ENCODE results near the gene SNTG2.

SNTG2 gene

DNA sequence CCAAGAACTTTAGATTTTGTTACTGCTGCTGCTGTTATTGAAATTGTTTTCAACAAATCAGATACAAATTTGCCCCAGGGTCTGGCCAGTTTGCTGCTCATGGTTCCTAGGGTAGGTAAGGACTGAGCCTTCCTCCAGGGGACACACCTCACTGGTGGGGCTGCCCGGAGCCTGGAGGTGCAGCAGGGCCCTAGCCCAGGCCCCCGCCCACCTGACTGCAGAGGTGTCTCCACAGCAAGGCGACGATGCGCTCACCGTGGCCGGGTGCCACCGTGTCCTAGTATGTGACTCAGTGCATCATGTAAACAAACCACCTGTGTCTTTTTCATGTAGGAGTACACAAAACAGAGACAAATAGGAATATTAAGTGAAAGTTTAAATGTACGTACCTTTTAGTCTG, 309.1 kb downstream of the SNTG2 start:
- in situ Hi-C loops (cut with MboI; ENCODE audit: low sequenced_read_pairs): no loop called here

GRCh38 chr2:1262609-1263008, 312.0 kb downstream of the SNTG2 start:
- in situ Hi-C loops (cut with MboI; ENCODE audit: low sequenced_read_pairs): no loop called here

GRCh38 chr2:1265454-1265853, 314.8 kb downstream of the SNTG2 start:
- in situ Hi-C loops (cut with MboI; ENCODE audit: low sequenced_read_pairs): no loop called here

- in situ Hi-C loops (cut with MboI; ENCODE audit: low sequenced_read_pairs): no loop called here
Observed at GRCh38 chr2:1266351-1266750, 315.7 kb downstream of the SNTG2 start.

GRCh38 chr2:1268034-1268433, 317.4 kb downstream of the SNTG2 start:
- in situ Hi-C loops (cut with MboI; ENCODE audit: low sequenced_read_pairs): no loop called here

- in situ Hi-C loops (cut with MboI; ENCODE audit: low sequenced_read_pairs): no loop called here
Observed at GRCh38 chr2:1269812-1270211, 319.2 kb downstream of the SNTG2 start.

DNA sequence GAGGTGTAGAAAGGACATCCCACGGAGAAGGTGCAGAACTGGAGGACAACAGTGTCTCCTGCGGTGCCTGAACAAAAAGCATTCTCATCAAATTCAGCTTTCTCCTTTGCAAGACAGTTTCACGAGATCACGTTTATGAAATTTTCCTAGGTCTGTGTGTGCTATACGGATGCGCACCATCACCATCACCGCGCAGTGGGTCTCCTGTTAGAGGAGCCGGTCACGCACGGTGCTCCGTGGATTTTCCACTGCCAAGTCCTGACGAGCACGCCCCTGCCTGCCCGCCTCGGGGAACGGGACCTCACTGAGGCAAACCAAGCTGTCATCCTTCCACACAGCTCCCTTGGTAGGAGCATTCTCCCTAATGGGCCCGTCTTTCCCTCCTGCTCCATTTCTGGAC, 322.2 kb downstream of the SNTG2 start:
- in situ Hi-C loops (cut with MboI; ENCODE audit: low sequenced_read_pairs): no loop called here

DNA sequence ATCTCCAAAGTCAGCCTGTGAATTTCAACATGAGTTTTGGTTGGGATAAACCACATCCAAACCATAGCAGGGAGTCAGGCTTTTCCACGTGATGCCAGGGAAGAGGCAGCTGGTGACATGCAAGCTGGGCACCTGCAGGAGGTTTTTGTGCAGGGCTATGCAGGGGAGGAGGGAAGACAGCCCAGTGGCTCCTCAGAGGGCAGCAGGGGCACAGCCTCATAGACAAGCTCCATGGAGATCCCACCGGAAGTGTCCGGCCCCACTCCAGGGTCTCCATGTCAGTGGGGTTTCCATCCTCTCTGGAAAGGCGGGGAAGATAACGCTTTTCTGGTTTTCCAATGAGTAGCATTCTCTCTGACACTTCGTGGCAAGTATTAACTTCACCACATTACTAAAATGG, 327.0 kb downstream of the SNTG2 start:
- in situ Hi-C loops (cut with MboI; ENCODE audit: low sequenced_read_pairs): no loop called here

DNA sequence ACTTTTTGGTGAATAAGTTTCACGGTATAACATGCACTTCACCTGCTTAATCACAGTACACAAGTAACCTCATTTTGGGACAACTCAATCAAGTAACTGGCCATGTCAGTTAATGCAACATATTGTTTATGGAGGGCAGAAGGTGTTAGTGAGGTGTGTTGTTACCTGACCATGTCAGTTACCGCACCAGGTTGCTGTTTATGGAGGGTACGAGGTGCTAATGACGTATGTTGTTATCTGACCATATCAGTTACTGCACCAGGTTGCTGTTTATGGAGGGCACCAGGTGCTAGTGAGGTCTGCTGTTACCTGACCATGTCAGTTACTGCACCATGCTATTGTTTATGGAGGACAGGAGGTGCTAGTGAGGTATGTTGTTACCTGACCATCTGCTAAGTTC, 327.5 kb downstream of the SNTG2 start:
- in situ Hi-C loops (cut with MboI; ENCODE audit: low sequenced_read_pairs): no loop called here

- in situ Hi-C loops (cut with MboI; ENCODE audit: low sequenced_read_pairs): no loop called here
Observed at GRCh38 chr2:1278861-1279260, 328.2 kb downstream of the SNTG2 start.

GRCh38 chr2:1282552-1282951, 331.9 kb downstream of the SNTG2 start:
- in situ Hi-C loops (cut with MboI; ENCODE audit: low sequenced_read_pairs): no loop called here

DNA sequence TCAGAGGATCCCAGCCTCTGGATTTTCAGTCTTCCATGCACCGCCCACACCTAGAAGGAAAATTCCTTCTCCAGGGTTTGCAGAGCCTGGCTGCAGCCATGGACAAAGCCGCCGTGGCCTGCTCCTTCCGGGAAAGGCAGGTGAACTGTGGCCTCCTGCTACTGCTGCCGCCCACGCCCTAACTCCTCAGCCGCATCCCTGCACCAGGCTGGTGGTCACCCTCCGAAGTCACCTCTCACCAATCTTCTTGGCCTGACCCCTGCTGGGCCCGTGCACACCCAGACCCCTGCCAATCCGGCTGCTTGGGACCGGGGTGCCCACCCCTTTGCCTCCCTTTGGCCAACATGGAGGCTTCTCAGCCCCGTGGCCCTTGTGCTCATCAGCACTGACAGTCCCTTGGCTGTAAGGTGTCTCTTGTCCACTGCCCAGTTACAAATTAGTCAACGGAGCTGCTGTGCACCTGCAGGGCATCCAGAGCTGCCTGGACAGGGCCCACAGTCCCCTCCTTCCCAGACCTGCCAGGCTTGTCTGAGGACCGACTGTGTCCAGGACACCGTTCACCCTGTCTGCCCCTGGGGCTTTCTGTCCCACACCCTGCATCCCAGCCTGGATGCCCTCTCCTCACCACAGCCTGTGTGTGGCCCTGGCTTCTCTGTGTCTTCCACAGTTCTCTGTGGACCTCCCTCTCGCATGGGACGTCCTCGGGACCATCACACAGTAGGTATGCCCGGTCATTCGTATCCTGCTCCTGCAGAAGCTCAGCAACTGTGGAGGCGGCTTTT, 332.6 kb downstream of the SNTG2 start:
- in situ Hi-C loops (cut with MboI; ENCODE audit: low sequenced_read_pairs): no loop called here

GRCh38 chr2:1283871-1284270, 333.2 kb downstream of the SNTG2 start:
- in situ Hi-C loops (cut with MboI; ENCODE audit: low sequenced_read_pairs): no loop called here

- in situ Hi-C loops (cut with MboI; ENCODE audit: low sequenced_read_pairs): no loop called here
Observed at GRCh38 chr2:1286929-1287328, 336.3 kb downstream of the SNTG2 start.

GRCh38 chr2:1287427-1287826, 336.8 kb downstream of the SNTG2 start:
- in situ Hi-C loops (cut with MboI; ENCODE audit: low sequenced_read_pairs): no loop called here

- in situ Hi-C loops (cut with MboI; ENCODE audit: low sequenced_read_pairs): no loop called here
Observed at GRCh38 chr2:1294900-1295299, 344.3 kb downstream of the SNTG2 start.

DNA sequence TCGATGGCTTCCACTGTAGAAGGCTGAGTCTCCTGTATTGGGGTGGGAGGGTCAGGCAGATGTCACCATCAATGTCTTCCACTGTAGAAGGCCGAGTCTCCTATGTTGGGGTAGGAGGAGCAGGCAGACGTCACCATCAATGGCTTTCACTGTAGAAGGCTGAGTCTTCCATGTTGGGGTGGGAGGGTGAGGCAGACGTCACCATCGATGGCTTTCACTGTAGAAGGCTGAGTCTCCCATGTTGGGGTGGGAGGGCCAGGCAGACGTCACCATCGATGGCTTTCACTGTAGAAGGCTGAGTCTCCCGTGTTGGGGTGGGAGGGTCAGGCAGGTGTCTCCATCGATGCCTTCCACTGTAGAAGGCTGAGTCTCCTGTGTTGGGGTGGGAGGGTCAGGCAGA, 345.1 kb downstream of the SNTG2 start:
- in situ Hi-C loops (cut with MboI; ENCODE audit: low sequenced_read_pairs): no loop called here

DNA sequence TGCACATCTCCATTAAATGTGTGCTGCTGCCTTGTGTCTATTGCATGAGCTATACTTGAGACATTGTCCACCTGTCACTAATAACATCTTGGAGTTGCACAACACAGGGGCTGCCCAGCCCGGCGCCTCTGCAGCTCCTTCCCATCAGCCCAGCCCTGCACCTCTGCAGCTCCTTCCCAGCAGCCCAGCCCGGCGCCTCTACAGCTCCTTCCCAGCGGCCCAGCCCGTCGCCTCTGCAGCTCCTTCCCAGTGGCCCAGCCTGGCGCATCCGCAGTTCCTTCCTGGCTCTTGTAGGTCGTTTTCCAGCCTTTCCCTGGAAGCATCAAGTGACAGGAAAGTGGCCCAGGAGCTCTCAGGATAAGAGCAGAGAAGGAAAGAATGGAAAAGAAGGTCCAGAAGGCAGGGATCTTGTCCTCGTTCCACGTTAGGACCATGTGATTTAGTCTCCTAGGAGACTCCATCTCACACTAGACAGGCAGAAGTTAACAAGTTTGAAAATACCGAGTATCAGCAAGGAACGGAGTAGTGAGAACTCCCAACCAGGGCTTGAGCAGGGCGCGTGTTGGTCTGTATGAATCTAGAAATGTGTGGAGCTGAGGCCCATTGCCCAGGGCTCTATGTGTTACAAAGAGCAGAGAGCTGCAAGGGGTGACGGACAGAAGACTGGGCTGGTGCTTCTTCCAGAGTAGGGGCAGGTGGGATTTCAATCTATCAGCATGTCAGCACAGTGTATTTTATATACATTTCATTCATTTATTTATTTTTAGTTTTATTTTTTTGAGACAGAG, 346.9 kb downstream of the SNTG2 start:
- in situ Hi-C loops (cut with MboI; ENCODE audit: low sequenced_read_pairs): no loop called here

- in situ Hi-C loops (cut with MboI; ENCODE audit: low sequenced_read_pairs): no loop called here
Observed at GRCh38 chr2:1299043-1299442, 348.4 kb downstream of the SNTG2 start.

DNA sequence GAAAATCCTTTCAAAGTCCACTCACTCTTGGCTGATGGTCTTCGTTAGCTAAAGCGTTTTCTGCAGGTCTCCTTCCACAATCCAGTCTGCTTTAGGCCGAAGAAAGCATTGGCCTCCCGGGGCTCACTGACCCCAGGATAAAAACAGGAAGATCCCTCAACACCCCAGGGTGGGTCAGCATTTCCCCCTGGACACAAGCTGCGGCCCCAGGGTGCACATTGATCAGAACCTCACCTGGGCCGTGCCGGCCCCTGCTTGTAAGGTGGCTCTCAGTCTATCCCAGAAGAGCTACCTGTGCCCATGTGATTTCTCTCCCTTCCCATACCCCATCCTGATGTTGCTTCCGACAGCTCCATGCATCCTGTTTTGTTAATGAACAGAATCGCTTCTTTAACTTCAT, 349.6 kb downstream of the SNTG2 start:
- in situ Hi-C loops (cut with MboI; ENCODE audit: low sequenced_read_pairs): no loop called here

- in situ Hi-C loops (cut with MboI; ENCODE audit: low sequenced_read_pairs): no loop called here
Observed at GRCh38 chr2:1301056-1301455, 350.4 kb downstream of the SNTG2 start.

GRCh38 chr2:1305342-1306013, 354.8 kb downstream of the SNTG2 start:
- in situ Hi-C loops (cut with MboI; ENCODE audit: low sequenced_read_pairs): no loop called here
